ENCODE results near the gene XAF1.
"Not testable (repeated sequence)": the region's sequence is repeated elsewhere in the genome, so short reads cannot be mapped to it uniquely, and the experiment has no call there.

The XAF1 gene

GRCh38 chr17:6755731-6756184, at the start of gene XAF1:
TSS of gene XAF1 (plus strand) at chr17:6756046. CDS start at chr17:6756079, 33 bp downstream.
- DNase-seq (ENCODE audit: low read depth in 3 of 3, low spot score in 1 of 3) = peak in 2 of 3 donors; percentile 15 to 29

- DNase-seq (ENCODE audit: low read depth in 3 of 3, low spot score in 1 of 3) = no peak
Measured at GRCh38 chr17:6706499-6706898, 49.3 kb upstream of the XAF1 start.

GRCh38 chr17:6706996-6707395, 48.9 kb upstream of the XAF1 start:
- no peak for DNase-seq (ENCODE audit: low read depth in 3 of 3, low spot score in 1 of 3)

GRCh38 chr17:6708357-6708961, 47.4 kb upstream of the XAF1 start:
- no peak for DNase-seq (ENCODE audit: low read depth in 3 of 3, low spot score in 1 of 3)

- no peak for DNase-seq (ENCODE audit: low read depth in 3 of 3, low spot score in 1 of 3)
Measured at GRCh38 chr17:6710317-6710716, 45.5 kb upstream of the XAF1 start.

- no peak for DNase-seq (ENCODE audit: low read depth in 3 of 3, low spot score in 1 of 3)
Measured at GRCh38 chr17:6711081-6711674, 44.7 kb upstream of the XAF1 start.

- no peak for DNase-seq (ENCODE audit: low read depth in 3 of 3, low spot score in 1 of 3)
Measured at GRCh38 chr17:6711681-6712057, 44.2 kb upstream of the XAF1 start.

GRCh38 chr17:6712058-6712853, 43.6 kb upstream of the XAF1 start:
- DNase-seq (ENCODE audit: low read depth in 3 of 3, low spot score in 1 of 3) = no peak

GRCh38 chr17:6712854-6713129, 43.1 kb upstream of the XAF1 start:
- no peak for DNase-seq (ENCODE audit: low read depth in 3 of 3, low spot score in 1 of 3)

GRCh38 chr17:6713130-6713917, 42.5 kb upstream of the XAF1 start, which contains the start of gene SLC13A5:
TSS of gene SLC13A5 (minus strand) at chr17:6713369. CDS start at chr17:6713333, 36 bp downstream.
- no peak for DNase-seq (ENCODE audit: low read depth in 3 of 3, low spot score in 1 of 3)

GRCh38 chr17:6713918-6714271, 42.0 kb upstream of the XAF1 start:
- DNase-seq (ENCODE audit: low read depth in 3 of 3, low spot score in 1 of 3) = no peak

- DNase-seq (ENCODE audit: low read depth in 3 of 3, low spot score in 1 of 3) = no peak
Measured at GRCh38 chr17:6714315-6714874, 41.5 kb upstream of the XAF1 start.

- DNase-seq (ENCODE audit: low read depth in 3 of 3, low spot score in 1 of 3) = no peak
Measured at GRCh38 chr17:6716736-6717135, 39.1 kb upstream of the XAF1 start.

- no peak for DNase-seq (ENCODE audit: low read depth in 3 of 3, low spot score in 1 of 3)
Measured at GRCh38 chr17:6721744-6722143, 34.1 kb upstream of the XAF1 start.

GRCh38 chr17:6724009-6724408, 31.8 kb upstream of the XAF1 start:
- no peak for DNase-seq (ENCODE audit: low read depth in 3 of 3, low spot score in 1 of 3)

- DNase-seq (ENCODE audit: low read depth in 3 of 3, low spot score in 1 of 3) = no peak
Measured at GRCh38 chr17:6729531-6729930, 26.3 kb upstream of the XAF1 start.

- DNase-seq (ENCODE audit: low read depth in 3 of 3, low spot score in 1 of 3) = not testable (repeated sequence)
Measured at GRCh38 chr17:6746665-6747064, 9.2 kb upstream of the XAF1 start.

- DNase-seq (ENCODE audit: low read depth in 3 of 3, low spot score in 1 of 3) = no peak
Measured at GRCh38 chr17:6748617-6749016, 7.2 kb upstream of the XAF1 start.

- no peak for DNase-seq (ENCODE audit: low read depth in 3 of 3, low spot score in 1 of 3)
Measured at GRCh38 chr17:6749519-6749918, 6.3 kb upstream of the XAF1 start.

GRCh38 chr17:6752068-6752909, 3.6 kb upstream of the XAF1 start:
- DNase-seq (ENCODE audit: low read depth in 3 of 3, low spot score in 1 of 3) = no peak
